ENCODE data around the gene HIF1AN. TPM values are rescaled to one million over a fixed set of nuclear protein-coding genes. Genes with fewer than 3 reads are reported as not detected.

Gene HIF1AN
- total RNA-seq, 1 donor from 2014 or later = 20.9 TPM

DNA sequence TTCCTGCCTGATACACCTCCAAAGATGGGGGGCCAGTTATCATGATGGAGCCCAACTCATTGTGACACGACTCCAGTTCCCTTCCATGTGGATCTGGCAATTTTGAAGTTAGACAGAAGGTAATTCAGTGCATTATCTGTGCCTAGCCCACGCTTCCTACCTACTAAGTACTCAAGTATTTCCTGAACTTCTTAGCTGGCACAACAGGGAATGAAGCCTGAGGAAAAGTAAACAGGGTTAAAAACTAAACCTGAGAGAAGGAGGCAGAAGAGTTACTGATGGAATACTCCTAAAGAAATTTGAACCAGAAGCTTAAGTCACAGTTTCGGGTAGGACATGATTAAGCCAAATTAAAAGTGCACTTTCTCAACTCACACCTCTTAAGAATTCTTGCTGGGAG, 14.9 kb upstream of the HIF1AN start:
- DNase-seq (ENCODE audit: low read depth) = no peak

GRCh38 chr10:100522107-100522801, 13.5 kb upstream of the HIF1AN start:
- DNase-seq (ENCODE audit: low read depth) = no peak

DNA sequence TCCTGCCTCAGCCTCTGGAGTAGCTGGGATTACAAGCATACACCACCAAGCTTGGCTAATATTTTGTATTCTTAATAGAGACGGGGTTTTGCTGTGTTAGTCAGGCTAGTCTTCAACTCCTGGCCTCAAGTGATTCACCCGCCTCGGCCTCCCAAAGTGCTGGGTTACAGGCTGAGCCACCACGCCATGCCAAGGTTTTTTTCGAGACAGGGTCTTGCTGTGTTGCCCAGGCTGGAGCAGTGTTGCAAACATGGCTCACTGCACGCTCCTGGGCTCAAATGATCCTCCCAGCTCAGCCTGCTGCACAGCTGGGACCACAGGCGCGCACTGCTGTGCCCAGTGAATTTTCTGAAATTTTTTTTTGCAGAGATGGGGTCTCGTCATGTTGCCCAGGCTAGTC, 12.8 kb upstream of the HIF1AN start:
- no peak for DNase-seq (ENCODE audit: low read depth)

DNA sequence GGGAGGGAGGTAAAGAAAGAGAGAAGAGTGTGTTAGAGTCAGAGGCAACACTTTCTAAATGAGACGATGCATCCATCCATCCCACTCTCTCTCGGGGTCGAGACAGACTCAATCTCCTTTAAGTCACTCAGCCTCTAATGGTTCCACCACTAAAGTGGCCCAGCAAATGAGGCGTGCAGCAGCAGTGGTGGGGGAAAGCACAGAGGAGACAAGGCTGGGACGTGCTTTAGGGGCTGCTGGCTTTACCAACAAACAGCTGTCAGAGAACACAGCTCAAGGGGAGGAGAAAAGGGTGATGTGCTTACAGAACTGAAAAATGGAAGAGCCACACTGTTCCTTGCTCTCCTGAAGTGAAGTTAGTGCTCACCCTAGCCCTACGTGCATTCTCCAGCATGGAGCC, 11.5 kb upstream of the HIF1AN start:
- no peak for DNase-seq (ENCODE audit: low read depth)

DNA sequence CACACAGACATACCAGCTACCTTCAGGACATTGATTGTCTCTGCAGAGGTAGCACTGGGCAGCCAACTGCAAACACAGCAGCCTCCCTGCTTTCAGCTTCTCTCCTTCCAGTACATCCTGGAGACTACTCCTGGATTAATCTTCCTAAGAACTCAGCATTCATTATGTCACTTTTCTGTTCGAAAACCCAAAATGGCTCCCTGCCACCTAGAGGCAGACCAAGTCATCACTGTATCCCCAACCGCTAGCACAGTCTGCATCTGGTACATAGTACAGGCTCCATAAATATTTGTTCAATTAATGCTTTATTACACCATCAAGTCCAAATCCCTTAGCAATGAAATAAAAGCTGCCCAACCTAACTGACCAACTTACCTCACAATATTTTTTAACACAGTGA, 11.1 kb upstream of the HIF1AN start:
- no peak for DNase-seq (ENCODE audit: low read depth)

DNA sequence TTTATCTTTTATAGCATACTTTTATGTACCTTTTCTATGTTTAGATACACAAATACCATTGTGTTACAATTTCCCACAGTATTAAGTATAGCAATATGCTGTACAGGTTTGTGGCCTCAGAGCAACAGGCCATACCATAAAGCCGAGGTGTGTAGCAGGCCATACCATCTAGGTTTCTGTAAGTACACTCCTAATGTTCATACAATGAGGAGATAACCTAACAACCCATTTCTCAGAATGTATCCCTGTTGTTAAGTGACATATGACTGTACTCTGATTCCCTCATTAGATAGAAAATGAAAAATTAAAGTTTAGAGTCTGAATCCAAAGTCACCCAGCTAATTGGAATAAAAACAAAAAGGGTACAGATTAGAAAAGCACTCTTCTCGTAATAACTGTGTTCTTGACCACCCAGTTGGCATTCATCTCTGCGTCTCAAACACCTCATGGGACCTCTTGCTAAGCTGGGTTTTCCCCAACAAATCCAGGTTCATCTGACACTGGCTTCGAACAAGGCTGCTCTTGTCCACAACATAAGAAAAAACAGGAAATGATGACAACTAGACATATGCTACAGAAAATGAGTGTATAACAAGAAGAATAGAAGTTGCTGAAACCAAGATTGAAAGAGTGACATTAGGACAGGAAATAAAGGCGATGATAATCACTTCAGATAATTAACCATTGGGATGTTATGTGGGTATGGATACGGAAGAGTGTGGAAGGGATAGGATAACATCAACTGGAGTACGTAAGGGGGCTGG, 7.4 kb upstream of the HIF1AN start:
- no peak for DNase-seq (ENCODE audit: low read depth)

- DNase-seq (ENCODE audit: low read depth) = peak; percentile 34
Observed at GRCh38 chr10:100528921-100529474, 6.7 kb upstream of the HIF1AN start.

DNA sequence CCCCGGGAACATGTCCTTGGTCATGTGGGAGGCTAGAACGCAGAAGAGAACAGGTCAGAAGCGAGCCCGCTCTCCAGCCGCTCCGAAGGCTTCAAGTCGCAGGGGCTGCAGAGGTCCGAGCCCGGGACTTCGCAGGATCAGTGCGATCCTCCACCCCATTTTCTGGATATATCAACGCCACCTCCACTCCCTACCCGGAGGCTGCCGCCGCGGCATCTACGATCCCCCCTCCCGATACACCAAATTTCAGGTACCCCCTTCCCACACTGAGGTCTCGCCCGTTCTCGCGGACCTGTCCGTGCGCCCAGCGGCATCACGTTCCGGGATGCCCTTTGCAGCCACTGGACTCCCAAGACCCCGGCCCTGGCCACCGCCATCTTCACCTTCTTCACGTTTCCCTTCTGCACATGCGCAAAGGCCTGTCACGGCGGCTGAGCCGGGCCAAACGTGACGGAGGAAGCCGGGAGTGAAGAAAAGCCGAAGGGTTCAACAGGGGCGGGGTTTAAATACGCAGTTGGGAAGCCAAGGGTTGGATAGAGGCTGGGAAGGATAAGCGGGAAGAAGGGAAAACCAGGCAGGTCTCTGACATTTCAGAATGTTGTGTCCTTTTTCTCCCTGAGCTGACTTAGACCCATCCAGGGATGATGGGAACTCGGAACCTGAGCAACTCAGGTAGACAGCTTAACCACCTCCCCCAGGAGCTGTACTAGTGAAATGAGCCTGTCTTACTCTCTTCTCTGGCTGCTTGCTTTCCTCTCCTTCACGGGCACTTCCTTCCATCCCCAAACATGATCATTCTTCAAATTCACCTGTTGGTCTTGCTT, 6.1 kb upstream of the HIF1AN start, which contains the start of gene NDUFB8:
TSS of gene NDUFB8 (minus strand) at position 397 of the 824 bp plus-strand sequence. CDS start at position 377, 20 bp downstream.
- peak; percentile 94 for DNase-seq (ENCODE audit: low read depth)

GRCh38 chr10:100531761-100532160, 4.0 kb upstream of the HIF1AN start:
- no peak for DNase-seq (ENCODE audit: low read depth)

GRCh38 chr10:100534726-100535125, 1.0 kb upstream of the HIF1AN start:
- no peak for DNase-seq (ENCODE audit: low read depth)

DNA sequence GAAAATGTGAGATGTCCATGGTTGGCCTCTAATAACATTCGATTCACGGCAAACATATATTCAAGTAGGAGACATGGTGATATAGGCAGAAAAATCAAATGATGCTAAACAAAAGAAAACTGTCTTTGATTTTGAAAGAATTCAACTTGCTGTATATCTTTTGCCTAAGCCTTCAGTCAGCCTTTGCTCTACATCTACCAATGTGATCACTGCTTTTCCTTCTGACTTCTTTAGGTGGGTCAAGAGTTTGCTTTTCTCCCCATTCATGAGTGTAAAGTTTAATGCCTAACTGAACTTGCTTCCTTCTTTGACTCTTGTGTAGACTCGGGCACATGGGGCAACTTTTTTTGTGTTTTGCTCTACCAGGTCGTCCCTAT, 417 bp upstream of the HIF1AN start:
- no peak for DNase-seq (ENCODE audit: low read depth)

DNA sequence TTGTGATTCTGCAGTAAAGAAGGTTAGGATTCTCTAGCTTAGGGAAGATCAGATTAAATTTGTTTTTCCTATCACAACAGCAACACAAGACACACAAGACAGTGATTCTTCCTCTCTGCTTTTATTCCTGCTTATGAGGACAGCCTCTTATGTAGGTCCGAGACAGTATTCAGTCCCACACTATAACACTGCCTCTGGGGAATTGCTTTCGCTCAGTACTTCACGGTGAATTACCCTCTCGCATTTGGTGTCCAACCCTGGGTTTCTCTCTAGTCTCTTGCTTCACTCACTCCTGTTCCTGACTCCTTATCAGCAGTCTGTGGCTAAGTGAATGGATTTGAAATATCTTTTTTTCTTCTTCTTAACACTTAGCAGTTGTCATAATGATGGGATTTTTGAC, 1.7 kb downstream of the HIF1AN start:
- no peak for DNase-seq (ENCODE audit: low read depth)

DNA sequence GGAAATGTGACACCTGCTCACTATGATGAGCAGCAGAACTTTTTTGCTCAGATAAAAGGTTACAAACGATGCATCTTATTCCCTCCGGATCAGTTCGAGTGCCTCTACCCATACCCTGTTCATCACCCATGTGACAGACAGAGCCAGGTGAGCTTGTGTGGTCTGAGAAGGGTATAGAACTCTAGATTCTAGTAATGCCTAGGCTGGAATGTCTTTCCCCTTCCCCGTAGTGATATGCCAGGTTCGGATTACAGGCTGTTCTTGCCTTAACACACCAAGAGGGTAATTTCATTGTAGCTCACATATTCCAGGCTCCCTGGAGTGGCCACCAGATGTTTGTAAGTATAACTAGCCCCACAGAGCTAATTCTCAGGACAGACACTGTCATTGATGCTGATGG, 9.2 kb downstream of the HIF1AN start:
- DNase-seq (ENCODE audit: low read depth) = no peak

DNA sequence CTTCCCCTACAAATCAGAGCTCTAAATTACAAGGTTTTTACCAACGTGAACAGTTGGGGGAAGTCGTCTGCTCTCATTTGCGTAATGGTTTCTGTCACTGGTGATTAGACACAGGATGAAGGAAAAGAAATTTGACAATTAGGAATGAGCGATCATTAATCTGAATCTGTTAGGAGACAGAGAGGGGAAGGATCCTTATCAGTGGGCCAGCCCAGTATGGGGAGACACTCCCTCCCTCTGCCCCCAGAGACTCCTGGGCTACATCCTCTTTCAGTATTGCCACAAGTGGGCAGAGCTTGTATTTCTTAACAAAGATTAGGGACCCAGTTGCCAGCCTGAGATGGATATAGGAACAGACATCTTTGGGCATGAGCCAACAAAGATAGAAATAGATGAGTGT, 15.5 kb downstream of the HIF1AN start:
- DNase-seq (ENCODE audit: low read depth) = no peak

DNA sequence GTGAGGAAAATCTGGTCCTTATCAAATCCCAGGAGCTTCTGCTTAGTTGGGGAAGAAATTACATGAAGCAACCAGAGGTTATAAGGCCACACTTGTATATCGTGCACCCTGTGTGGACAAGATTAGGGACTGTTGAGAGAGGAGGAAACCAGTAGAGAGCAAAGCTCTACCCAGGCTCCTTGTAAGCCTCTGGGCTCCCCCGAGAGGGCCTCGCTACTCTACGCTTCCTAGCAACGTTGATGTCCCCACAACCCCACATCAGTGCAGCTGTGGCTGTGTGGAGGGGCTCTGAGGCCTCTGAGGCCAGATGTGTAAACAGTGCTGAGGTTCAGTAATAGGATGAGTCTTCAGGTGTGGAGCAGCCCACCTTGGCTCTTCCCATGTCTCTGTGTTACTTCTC, 16.0 kb downstream of the HIF1AN start:
- DNase-seq (ENCODE audit: low read depth) = no peak

GRCh38 chr10:100553929-100554328, 18.2 kb downstream of the HIF1AN start:
- no peak for DNase-seq (ENCODE audit: low read depth)

DNA sequence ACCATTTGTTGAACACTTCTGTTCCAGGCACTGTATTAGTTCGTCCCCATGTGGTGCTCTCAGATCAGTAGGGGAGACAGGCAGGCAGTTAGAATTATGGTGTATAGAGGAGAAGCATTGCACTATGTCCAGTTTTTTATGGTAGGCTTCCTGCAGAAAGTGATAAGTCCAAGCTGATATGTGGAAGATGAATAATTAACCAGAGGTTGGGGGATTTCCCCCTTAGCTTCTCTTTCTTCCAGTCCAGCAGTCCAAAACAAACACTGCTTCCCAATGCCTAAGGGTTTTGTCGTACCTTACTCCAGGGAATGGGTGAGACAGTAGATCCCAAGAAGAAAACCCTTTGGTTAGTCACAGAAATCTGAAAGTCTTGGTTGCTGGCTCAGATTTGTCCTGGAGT, 19.2 kb downstream of the HIF1AN start:
- no peak for DNase-seq (ENCODE audit: low read depth)

DNA sequence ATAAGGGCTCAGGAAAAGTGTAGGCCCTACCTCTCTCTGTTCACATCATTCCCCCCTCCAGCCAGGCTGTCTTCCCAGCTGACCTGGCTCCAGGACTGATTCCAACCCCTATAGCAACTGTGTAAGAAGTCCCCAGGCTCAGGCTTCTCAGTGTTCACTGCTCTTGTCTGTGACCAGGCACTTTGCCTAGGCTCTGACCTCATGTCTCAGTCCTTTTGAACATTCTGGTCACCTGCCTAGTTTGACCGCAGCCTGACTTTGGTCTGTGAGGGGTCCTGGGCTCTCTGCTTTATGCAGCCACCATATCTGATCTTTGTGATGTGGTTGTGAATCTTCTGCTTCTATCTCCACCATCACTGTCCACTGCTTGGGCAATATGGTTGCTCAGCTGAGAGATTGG, 24.5 kb downstream of the HIF1AN start:
- DNase-seq (ENCODE audit: low read depth) = peak; percentile 14

- DNase-seq (ENCODE audit: low read depth) = no peak
Observed at GRCh38 chr10:100561005-100561404, 25.3 kb downstream of the HIF1AN start.

- DNase-seq (ENCODE audit: low read depth) = peak; percentile 49
Observed at GRCh38 chr10:100562008-100562672, 26.4 kb downstream of the HIF1AN start.
